GM18499 (cell line): ENCODE results near the gene TOX2.

Experiments
- ATAC-seq: cut with Tn5 transposase; IDR thresholded peaks from one replicate; pipeline ENCODE4 v1.9.1; 2021; ENCODE audit warnings: moderate number of reproducible peaks; ENCODE audit not compliant: insufficient read depth, unreplicated experiment

TOX2 gene

DNA sequence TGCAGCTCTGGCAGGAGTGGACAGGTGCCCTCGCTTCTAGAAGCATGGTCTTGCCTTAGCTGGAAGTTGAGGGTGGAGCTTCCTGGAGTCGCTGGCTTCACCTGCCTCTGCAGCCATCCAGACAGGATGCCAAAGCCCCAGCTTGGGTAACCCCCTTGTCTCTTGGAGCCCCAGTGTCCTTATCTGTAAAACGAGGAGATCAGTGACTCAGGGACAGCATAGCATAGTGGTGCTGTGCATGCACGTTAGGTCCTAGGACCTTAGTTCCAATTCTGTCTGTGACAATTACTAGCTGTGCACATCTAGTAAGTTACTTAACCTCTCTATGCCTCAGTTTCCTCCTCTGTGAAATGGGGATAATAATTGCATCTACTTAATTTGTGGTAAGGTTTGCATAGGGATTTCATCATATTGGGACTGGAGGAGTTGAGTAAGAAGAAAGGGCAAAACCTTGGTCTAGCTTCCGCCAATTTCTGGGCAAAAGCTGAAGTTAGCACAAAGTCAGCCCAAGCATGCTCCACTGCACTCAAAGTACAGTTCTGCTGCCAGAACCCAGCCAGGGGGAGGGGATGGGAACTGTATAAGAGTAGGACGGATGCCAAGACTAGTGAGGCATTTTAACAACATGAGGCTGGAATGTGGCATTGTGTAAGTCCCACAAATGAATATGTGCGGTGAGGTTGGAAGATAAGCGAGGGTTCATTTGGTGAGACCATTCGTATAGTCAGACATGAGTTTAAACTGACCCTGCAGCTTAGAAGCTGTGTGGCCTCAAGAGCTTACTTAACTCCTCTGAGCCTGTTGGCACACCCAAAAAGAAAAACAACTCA, 24.5 kb downstream of the TOX2 start:
- no peak for ATAC-seq

DNA sequence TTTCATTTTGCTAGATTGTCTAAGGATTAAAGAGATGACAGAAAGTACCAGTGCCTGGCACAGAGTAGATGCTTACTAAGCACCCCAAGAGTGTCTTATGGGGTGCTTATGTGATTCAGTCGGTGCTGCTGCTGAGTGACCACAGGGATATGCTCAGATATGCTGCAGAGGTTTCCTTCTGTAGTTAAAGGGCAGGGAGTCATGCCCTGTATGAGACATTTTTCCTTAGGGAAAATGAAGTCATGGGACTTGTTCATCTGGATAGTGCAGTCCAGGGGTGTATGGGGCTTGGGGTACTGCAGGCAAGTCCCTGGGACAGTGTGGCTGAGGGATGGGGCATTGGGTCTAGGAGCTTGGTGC, 25.1 kb downstream of the TOX2 start:
- ATAC-seq: no peak

GRCh38 chr20:43940518-43941225, 26.0 kb downstream of the TOX2 start:
- ATAC-seq: no peak

- no peak for ATAC-seq
Observed at GRCh38 chr20:43941476-43942200, 27.0 kb downstream of the TOX2 start.

GRCh38 chr20:43942201-43942590, 27.5 kb downstream of the TOX2 start:
- no peak for ATAC-seq

- ATAC-seq: peak; percentile 44
Observed at GRCh38 chr20:43942667-43943285, 28.1 kb downstream of the TOX2 start.

DNA sequence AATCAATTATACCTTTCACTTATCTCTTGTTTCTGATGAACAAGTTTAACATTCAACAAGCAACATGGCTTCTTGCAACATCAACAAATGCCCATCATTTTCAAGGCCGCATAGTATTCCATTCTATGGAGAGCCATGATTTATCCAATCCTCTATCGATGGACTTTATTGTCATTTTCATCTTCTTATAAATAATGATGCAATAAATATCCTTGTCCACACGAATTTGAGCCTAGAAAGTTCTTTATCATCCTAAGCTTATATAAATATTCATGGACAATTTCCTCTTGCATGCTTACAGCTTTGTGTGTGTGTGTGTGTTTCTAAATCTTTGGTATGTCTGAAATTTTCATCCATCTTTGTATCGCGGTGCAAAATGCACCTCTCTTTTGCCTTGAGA, 29.1 kb downstream of the TOX2 start:
- no peak for ATAC-seq

DNA sequence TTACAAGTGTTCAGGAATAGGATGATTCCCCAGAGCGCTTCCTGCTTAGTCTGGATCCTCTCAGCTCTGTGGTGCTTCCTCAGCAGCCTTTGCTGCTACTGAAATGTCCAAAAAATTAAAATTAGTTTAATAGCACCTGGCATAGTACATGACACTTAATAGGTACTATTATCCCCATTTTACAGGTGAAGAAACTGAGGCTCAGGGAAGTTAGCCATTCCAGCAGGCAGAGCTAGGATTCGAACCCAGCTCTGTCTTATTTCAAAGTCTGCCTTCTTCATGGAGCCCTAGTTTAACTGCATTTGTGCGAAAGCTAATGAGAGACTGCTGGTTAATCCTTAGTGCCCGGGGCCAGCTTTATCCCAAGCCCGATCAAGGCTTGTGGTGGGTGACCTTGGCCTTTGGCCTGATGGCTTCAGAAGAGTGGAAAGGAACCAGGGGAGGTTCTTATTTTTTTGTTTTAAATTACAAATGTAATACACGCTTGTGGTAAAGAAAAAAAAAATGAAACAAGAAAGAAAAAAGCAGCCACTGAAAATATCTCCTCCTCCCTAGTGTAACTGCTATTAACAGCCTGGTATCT, 30.1 kb downstream of the TOX2 start:
- ATAC-seq: no peak

DNA sequence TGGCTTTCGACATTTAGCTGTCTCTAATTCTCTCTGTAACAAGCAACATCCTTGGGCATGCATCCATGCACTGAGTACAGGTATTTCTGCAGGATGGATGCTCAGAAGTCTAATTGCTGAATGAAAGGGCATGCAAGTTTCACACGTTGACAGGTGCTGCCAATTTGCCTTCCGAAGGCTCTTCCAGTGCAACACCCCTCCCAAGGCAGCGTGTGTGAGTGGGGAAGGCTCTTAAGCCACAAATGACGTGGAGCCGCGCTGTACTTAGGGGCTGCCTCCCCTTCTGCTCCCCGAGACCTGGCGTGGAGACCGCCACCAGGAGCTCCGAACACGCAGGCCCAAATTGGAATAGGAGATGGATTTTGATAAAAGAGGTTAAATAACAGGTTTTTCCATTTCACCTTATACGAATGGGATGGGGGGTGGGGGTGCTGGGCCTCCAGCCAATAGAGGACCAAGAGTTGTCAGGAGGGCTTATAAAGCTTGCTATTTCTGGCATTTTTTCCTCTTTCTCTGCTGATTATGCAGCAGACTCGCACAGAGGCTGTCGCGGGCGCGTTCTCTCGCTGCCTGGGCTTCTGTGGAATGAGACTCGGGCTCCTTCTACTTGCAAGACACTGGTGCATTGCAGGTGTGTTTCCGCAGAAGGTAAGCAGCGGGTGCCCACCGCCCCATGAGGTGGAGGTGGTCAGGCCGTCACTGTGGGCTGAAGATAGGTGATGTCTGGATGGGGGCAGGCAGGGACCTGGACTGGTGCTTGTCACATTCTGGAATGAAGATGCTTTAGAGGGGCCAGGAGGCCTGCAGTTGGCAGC, 30.9 kb downstream of the TOX2 start:
- no peak for ATAC-seq

GRCh38 chr20:43946206-43946491, 31.5 kb downstream of the TOX2 start:
- no peak for ATAC-seq

DNA sequence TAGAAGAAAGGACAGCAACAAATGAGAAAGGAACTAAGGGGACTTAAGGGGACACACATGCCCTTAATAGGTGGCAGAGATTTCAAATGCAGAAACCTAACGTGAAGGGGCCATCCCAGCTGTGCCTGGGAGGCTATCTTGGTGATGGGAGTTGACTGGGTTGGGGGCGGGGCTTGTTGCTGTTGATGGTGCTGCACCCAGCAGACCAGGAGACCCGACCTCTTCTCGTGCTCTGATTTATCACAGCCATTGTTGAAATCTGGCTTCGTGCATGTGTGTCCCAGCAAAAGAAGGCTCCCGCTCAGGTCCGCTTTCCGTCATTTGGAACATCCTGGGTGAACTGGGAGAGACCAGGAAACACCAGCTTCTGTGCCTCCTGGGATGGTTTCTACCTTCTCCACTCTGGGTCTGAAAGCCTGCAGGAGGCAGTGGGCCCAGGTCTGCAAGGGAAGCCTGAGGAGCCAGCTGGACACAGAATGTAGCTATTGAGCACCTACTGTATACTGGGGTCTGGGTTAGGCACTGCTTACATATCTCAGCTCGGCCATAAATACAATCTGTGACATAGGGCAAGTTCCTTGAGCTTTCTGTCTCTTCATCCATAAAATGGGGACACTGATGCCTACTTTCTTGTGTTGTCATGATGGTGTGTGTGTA, 32.1 kb downstream of the TOX2 start:
- no peak for ATAC-seq

GRCh38 chr20:43947316-43947710, 32.7 kb downstream of the TOX2 start:
- no peak for ATAC-seq

DNA sequence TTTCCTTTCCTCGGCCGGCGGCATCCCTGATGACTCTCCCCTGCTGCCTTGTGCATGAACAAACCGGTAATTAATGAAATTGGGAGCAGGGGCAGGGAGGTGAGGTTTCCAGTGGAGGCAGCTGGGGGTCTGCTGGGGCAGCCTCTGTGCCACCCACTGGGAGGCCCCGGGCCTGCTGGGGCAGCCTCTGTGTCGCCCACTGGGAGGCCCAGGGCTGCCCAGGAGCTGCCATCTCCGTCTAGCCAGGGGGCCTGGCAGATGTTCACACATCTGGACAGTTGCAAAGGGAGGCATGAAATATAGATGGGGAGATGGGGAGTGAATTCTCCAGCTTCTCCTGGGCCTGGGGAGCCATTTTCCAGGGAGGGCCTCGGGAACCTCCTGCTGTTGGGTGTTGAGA, 33.8 kb downstream of the TOX2 start:
- ATAC-seq: no peak

DNA sequence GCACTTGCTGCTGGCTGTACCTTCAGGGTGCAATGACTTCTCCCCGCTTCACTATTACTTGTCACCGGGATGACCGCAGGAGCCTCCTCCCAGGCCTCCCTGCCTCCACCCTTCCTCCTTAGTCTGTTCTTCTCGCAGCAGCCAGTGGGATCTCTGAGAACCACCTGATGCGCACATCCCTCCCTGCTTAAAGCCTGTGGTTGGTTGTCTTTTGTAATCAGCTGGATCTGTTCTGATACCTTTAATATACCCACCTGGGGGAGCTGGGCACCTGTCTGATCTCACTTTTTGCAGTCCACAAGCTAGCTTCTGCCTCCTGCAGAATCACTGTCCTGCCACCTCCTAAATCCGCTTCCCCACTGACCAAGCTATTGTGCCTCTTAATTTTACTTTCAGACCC, 34.6 kb downstream of the TOX2 start:
- ATAC-seq: no peak

GRCh38 chr20:43949741-43950618, 35.3 kb downstream of the TOX2 start:
- ATAC-seq: peak; percentile 50

GRCh38 chr20:43953919-43954592, 39.4 kb downstream of the TOX2 start:
- ATAC-seq: no peak

GRCh38 chr20:43954704-43955061, 40.0 kb downstream of the TOX2 start:
- no peak for ATAC-seq
